ENCODE measurements around the gene ZNF471.
A peak's percentile ranks its signal among the peaks of the same experiment; 100 is the strongest.

ZNF471 gene

DNA sequence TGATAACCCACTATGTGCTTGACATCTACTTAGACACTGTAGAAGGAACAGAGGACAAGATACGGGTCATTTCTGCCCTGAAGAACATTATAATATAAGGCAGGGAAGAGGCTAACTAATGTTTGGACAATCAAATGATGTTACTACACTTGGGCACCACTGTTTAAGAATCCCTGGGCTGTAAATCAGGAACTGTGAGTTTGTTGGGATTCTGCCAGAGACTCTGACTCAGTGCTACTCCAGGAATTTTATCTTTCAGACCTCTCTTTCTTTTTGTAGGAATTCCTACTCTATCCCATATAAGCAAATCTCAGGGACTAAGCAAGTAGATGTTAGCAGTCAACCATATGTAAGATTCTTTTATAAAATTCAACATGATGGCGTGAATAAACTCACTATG lies 3.1 kb upstream of the ZNF471 start:
- ChIA-PET CTCF (no interaction called here), POLR2A (no interaction called here)
- TF ChIP-seq, protein P1, sequence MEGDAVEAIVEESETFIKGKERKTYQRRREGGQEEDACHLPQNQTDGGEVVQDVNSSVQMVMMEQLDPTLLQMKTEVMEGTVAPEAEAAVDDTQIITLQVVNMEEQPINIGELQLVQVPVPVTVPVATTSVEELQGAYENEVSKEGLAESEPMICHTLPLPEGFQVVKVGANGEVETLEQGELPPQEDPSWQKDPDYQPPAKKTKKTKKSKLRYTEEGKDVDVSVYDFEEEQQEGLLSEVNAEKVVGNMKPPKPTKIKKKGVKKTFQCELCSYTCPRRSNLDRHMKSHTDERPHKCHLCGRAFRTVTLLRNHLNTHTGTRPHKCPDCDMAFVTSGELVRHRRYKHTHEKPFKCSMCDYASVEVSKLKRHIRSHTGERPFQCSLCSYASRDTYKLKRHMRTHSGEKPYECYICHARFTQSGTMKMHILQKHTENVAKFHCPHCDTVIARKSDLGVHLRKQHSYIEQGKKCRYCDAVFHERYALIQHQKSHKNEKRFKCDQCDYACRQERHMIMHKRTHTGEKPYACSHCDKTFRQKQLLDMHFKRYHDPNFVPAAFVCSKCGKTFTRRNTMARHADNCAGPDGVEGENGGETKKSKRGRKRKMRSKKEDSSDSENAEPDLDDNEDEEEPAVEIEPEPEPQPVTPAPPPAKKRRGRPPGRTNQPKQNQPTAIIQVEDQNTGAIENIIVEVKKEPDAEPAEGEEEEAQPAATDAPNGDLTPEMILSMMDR (IDR thresholded peaks at IDR 0.05; ENCODE audit: control extremely low read depth, extremely low read depth, low read depth, missing control alignments), result no peak
- no peak for DNase-seq (ENCODE audit: extremely low spot score)

GRCh38 chr19:56508290-56508778 lies 679 bp downstream of the ZNF471 start:
- no peak for DNase-seq (ENCODE audit: extremely low spot score)
- TF ChIP-seq, protein P1 (IDR thresholded peaks at IDR 0.05; ENCODE audit: control extremely low read depth, extremely low read depth, low read depth, missing control alignments), result no peak
- ChIA-PET POLR2A (no interaction called here), CTCF (no interaction called here)

DNA sequence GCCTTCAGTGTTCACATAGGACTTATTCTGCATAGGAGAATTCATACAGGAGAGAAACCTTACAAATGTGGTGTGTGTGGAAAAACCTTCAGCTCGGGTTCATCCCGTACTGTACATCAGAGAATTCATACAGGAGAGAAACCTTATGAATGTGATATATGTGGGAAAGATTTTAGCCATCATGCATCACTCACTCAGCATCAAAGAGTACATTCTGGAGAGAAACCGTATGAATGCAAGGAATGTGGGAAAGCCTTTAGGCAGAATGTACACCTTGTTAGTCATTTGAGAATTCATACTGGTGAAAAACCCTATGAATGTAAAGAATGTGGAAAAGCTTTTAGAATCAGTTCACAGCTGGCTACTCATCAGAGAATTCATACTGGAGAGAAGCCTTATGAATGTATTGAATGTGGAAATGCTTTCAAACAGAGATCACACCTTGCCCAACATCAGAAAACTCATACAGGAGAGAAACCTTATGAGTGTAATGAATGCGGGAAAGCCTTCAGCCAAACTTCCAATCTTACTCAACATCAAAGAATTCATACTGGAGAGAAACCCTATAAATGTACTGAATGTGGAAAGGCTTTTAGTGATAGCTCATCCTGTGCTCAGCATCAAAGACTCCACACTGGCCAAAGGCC lies 17.7 kb downstream of the ZNF471 start:
- TF ChIP-seq, protein P1 (IDR thresholded peaks at IDR 0.05; ENCODE audit: control extremely low read depth, extremely low read depth, low read depth, missing control alignments), result no peak
- DNase-seq (ENCODE audit: extremely low spot score), result no peak
- POLR2A ChIA-PET, result no interaction called here
- CTCF ChIA-PET, result no interaction called here

DNA sequence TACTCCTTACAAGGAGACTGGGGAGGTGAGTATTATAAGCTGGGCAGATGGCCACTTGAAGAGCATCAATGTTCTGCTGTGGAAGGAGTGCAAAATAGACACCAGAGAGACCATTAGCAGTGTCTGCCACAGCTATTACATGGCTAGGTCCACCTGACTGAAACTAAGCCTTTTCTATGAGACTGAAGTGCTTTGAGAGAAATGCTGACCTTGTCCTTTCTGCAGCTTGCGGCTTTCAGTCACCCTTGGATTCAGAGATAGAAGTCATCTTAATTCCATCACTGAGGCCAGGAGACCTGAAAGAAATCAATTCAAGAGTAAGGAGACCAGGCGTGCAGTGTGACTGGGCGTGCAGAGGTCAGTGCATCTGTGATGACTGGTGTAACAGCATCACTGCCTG lies 29.8 kb downstream of the ZNF471 start:
- POLR2A ChIA-PET, result no interaction called here
- TF ChIP-seq, protein P1 (IDR thresholded peaks at IDR 0.05; ENCODE audit: control extremely low read depth, extremely low read depth, low read depth, missing control alignments), result no peak
- DNase-seq (ENCODE audit: extremely low spot score), result no peak
- CTCF ChIA-PET, result interaction anchor here (1.2 kb wide), 1 partner anchor 284 kb away, joined by 3 read pairs; no protein-coding TSS in a partner anchor

DNA sequence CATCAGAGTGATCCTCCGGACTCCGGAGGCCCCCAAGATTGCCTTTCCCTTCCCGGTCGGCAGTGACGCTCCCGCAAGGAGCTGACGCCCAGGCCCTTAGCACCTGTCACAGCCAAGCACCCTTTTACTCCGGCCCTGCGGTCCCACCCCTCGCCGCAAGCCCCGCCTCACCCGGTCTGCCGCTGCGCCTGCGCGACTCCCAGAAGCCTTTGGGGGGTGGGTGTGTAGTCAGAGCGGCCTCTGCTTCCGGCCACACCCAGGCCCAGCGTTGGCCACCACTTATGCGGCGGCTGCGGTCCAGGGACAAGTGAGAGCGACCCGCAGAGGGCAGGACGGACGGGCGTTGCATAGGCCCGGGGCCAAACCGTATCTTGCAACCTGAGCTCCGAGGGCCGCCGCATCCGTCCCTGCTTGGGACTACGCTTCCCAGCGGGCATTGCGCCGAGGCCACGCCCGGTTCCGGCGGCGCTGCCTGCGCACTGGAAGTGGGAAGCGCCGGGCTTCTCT lies 30.7 kb downstream of the ZNF471 start:
- ChIA-PET POLR2A (no interaction called here), CTCF (no interaction called here)
- TF ChIP-seq, protein P1 (IDR thresholded peaks at IDR 0.05; ENCODE audit: control extremely low read depth, extremely low read depth, low read depth, missing control alignments), result no peak
- peak; percentile 86 for DNase-seq (ENCODE audit: extremely low spot score)

- POLR2A ChIA-PET, result no interaction called here
- TF ChIP-seq, protein P1 (IDR thresholded peaks at IDR 0.05; ENCODE audit: control extremely low read depth, extremely low read depth, low read depth, missing control alignments), result no peak
- DNase-seq (ENCODE audit: extremely low spot score), result no peak
- CTCF ChIA-PET, result no interaction called here
Observed at GRCh38 chr19:56538761-56539263, 31.2 kb downstream of the ZNF471 start, which contains the start of gene ZFP28. TSS of gene ZFP28 (plus strand) at chr19:56538948. CDS start at chr19:56539019, 71 bp downstream.
